Measurements from ENCODE around the gene NEK6.

The NEK6 gene

GRCh38 chr9:124326378-124326777 lies 68.6 kb downstream of the NEK6 start:
- DNase-seq = no peak

- DNase-seq = no peak
These were observed 69.7 kb downstream of the NEK6 start for GRCh38 chr9:124327491-124327890.

- DNase-seq = no peak
These were observed 70.5 kb downstream of the NEK6 start for GRCh38 chr9:124328285-124328684.

- DNase-seq = no peak
These were observed 71.5 kb downstream of the NEK6 start for GRCh38 chr9:124329206-124329792.

GRCh38 chr9:124330011-124330697 lies 72.4 kb downstream of the NEK6 start:
- no peak for DNase-seq

GRCh38 chr9:124331580-124331979 lies 73.8 kb downstream of the NEK6 start:
- DNase-seq = no peak

- DNase-seq = no peak
These were observed 74.8 kb downstream of the NEK6 start for GRCh38 chr9:124332361-124333202.

- DNase-seq = no peak
These were observed 75.4 kb downstream of the NEK6 start for GRCh38 chr9:124333203-124333579.

- DNase-seq = no peak
These were observed 77.0 kb downstream of the NEK6 start for GRCh38 chr9:124334568-124335319.

GRCh38 chr9:124335320-124335707 lies 77.6 kb downstream of the NEK6 start:
- no peak for DNase-seq

- DNase-seq = no peak
These were observed 79.8 kb downstream of the NEK6 start for GRCh38 chr9:124337562-124337961.

GRCh38 chr9:124339603-124340146 lies 81.9 kb downstream of the NEK6 start:
- no peak for DNase-seq

- DNase-seq = no peak
These were observed 82.7 kb downstream of the NEK6 start for GRCh38 chr9:124340219-124341069.

- DNase-seq = no peak
These were observed 83.9 kb downstream of the NEK6 start for GRCh38 chr9:124341455-124342170.

- no peak for DNase-seq
These were observed 84.6 kb downstream of the NEK6 start for GRCh38 chr9:124342402-124342775.

GRCh38 chr9:124342776-124343485 lies 85.2 kb downstream of the NEK6 start:
- DNase-seq = no peak

- DNase-seq = no peak
These were observed 86.0 kb downstream of the NEK6 start for GRCh38 chr9:124343533-124344290.

GRCh38 chr9:124344291-124345050 lies 86.7 kb downstream of the NEK6 start:
- no peak for DNase-seq

- no peak for DNase-seq
These were observed 87.3 kb downstream of the NEK6 start for GRCh38 chr9:124345063-124345462.
